HepG2 (cell line): ENCODE data around the gene TRIM28. TPM values are rescaled to one million over a fixed set of nuclear protein-coding genes. Genes with fewer than 3 reads are reported as not detected.
A peak's percentile ranks its signal among the peaks of the same experiment; 100 is the strongest.

Experiments
- ATAD3A ChIP-seq: sonication (generic); formaldehyde crosslinking; IDR thresholded peaks from 2 replicates; pipeline ENCODE4 v1.4.0; 2020; ENCODE audit warnings: missing genetic modification reagents
- CBX2 ChIP-seq, 2 experiments: fragments of 200-600 bp in 1 of 2; sonication (generic); formaldehyde crosslinking in 1 of 2; IDR thresholded peaks; 2 replicates each; pipeline versions ENCODE4 v1.7.0 to v1.8.1; 2018 to 2022; ENCODE audit warnings: low read depth in 2 of 2, low read length in 1 of 2, mild to moderate bottlenecking in 1 of 2, missing genetic modification reagents in 1 of 2
- FIP1L1 ChIP-seq: fragments of 200-400 bp; formaldehyde crosslinking; IDR thresholded peaks from 2 replicates; pipeline ENCODE4 v1.6.1; 2018; ENCODE audit warnings: low read depth, mild to moderate bottlenecking, low read length, moderate library complexity, borderline replicate concordance; ENCODE audit not compliant: insufficient read depth
- GPN1 ChIP-seq: sonication (generic); formaldehyde crosslinking; IDR thresholded peaks from 2 replicates; pipeline ENCODE4 v1.5.1; 2020; ENCODE audit warnings: missing genetic modification reagents, borderline replicate concordance
- KAT8 ChIP-seq: IDR thresholded peaks from 2 replicates; pipeline ENCODE4 v1.6.1; 2016; ENCODE audit warnings: missing genetic modification reagents, missing compliant biosample characterization
- NFKBIZ ChIP-seq: IDR thresholded peaks from 2 replicates; pipeline ENCODE4 v1.6.1; 2018; ENCODE audit warnings: missing genetic modification reagents, missing compliant biosample characterization
- RAD21 ChIP-seq: fragments of 450-650 bp; formaldehyde crosslinking; IDR thresholded peaks from 2 replicates; pipeline ENCODE4 v1.5.0; 2020; ENCODE audit warnings: mild to moderate bottlenecking
- ZNF207 ChIP-seq: fragments of 450-650 bp; IDR thresholded peaks from 2 replicates; pipeline ENCODE4 v1.6.1; 2016; ENCODE audit warnings: antibody characterized with exemption, borderline replicate concordance
- ZNF562 ChIP-seq: sonication (generic); formaldehyde crosslinking; IDR thresholded peaks from 2 replicates; pipeline ENCODE4 v1.8.0; 2022; ENCODE audit warnings: missing genetic modification reagents, borderline replicate concordance
- ZNF841 ChIP-seq: sonication (generic); formaldehyde crosslinking; IDR thresholded peaks from 2 replicates; pipeline ENCODE4 v1.8.1; 2023; ENCODE audit warnings: missing genetic modification reagents, borderline replicate concordance
- polyA plus RNA-seq, 8 experiments: library from polyadenylated mRNA; depleted of rRNA in 3 of 8; stranded (reverse) in 7 of 8; unstranded in 1 of 8; fragments of >200 nt; fragmentation: Illumina TruSeq in 4 of 8; extraction: Trizol in 4 of 8; gene quantifications; 2 replicates each; pipeline versions ENCODE4 v1.2.1 to v1.2.3, GENCODE V29; 2011 to 2016; ENCODE audit warnings: low read depth in 4 of 8, missing spikeins in 1 of 8, mixed read lengths in 1 of 8; ENCODE audit not compliant: insufficient read depth in 1 of 8
- total RNA-seq, 5 experiments: library from RNA; depleted of rRNA; stranded (reverse); fragments of >200 nt; fragmentation: Illumina TruSeq; extraction: Trizol; gene quantifications; 2 replicates each; pipeline ENCODE4 v1.2.3, GENCODE V29; 2016; ENCODE audit warnings: low read depth in 1 of 5
- TF ChIP-seq, protein P1 (sequence below): sonication (generic); formaldehyde crosslinking; IDR thresholded peaks from 2 replicates; pipeline ENCODE4 v1.8.1; 2023; ENCODE audit warnings: mild to moderate bottlenecking, missing genetic modification reagents
- TF ChIP-seq, protein P2 (sequence below): sonication (generic); formaldehyde crosslinking; IDR thresholded peaks from 2 replicates; pipeline ENCODE4 v1.8.0; 2022; ENCODE audit warnings: missing genetic modification reagents, mild to moderate bottlenecking, moderate library complexity, borderline replicate concordance
- TF ChIP-seq, protein P3 (sequence below): sonication (generic); formaldehyde crosslinking; IDR thresholded peaks from 2 replicates; pipeline ENCODE4 v1.4.0; 2020; ENCODE audit warnings: missing genetic modification reagents

Gene TRIM28
- total and polyA plus RNA-seq, 2 of the 13 experiments (the other 11 are each of a cell fraction or from before 2014, with no cell fraction given): 361 to 439 TPM

DNA sequence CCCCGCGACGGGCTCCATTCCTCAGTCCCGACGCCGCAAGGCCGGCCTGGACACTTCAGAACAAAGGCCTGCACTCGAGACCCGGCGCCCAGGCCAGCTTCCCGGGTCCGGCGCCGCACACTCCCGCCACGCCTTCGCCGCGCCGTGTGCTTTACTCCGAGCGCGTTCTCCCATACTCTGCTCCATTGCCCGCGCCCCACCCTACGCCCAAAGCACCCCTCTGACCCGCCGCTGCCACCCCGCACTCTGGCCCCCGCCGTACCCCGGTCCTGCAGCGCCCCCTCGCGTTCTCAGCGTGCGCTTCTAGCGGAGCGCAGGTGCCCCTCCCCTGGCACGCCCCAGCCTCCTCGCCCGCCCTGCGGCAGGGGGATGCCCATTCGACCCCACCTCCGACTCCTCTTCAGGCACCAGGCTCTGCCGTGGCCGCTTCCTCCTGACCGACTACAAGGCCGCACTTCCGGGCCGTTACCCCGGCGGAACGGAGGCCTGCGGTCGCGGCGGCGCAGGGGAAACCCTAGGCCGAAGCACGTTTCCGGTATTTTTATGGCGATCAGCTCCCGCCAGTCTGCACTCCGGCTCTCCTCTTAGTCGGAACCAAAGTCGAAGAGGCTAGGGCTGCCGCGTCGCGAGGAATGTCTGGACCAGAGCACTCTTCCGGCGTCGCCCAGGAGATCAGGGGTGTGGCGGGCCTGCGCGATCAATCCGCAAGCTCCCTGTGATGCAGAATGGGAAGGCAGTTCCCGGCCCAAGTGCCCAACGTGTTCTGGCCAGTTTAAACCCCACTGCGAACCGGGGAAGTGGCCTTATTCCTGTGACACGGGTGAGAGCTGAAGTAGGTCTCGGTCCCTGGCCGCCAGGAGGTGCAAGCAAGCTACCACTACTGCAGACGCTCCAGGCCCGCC lies 24.3 kb upstream of the TRIM28 start, which contains the start of gene ZBTB45 (continued):
- TF ChIP-seq RAD21 (peak; percentile 86), NFKBIZ (CRISPR knock-in tag) (peak; percentile 93), GPN1 (CRISPR knock-in tag) (0 out of 2 replicates have a peak, but pooled peaks have one; percentile 55), FIP1L1 (no peak; the same call in 1 of the 2 replicates), ZNF207 (no peak), ZNF562 (CRISPR knock-in tag) (no peak; the same call in 1 of the 2 replicates), ZNF841 (CRISPR knock-in tag) (peak; percentile 80; the same call in 1 of the 2 replicates), CBX2 (IDR thresholded peaks at IDR 0.05; ENCODE audit: low read depth, low read length) (no peak), CBX2 (CRISPR knock-in tag; IDR thresholded peaks at IDR 0.05; ENCODE audit: low read depth) (0 out of 2 replicates have a peak, but pooled peaks have one; percentile 63), ATAD3A (CRISPR knock-in tag) (no peak; the same call in 1 of the 2 replicates), KAT8 (CRISPR knock-in tag) (peak; percentile 99)
- TF ChIP-seq, protein P1, sequence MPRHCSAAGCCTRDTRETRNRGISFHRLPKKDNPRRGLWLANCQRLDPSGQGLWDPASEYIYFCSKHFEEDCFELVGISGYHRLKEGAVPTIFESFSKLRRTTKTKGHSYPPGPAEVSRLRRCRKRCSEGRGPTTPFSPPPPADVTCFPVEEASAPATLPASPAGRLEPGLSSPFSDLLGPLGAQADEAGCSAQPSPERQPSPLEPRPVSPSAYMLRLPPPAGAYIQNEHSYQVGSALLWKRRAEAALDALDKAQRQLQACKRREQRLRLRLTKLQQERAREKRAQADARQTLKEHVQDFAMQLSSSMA: peak; percentile 98
- TF ChIP-seq, protein P2, sequence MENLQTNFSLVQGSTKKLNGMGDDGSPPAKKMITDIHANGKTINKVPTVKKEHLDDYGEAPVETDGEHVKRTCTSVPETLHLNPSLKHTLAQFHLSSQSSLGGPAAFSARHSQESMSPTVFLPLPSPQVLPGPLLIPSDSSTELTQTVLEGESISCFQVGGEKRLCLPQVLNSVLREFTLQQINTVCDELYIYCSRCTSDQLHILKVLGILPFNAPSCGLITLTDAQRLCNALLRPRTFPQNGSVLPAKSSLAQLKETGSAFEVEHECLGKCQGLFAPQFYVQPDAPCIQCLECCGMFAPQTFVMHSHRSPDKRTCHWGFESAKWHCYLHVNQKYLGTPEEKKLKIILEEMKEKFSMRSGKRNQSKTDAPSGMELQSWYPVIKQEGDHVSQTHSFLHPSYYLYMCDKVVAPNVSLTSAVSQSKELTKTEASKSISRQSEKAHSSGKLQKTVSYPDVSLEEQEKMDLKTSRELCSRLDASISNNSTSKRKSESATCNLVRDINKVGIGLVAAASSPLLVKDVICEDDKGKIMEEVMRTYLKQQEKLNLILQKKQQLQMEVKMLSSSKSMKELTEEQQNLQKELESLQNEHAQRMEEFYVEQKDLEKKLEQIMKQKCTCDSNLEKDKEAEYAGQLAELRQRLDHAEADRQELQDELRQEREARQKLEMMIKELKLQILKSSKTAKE: peak; percentile 73
- TF ChIP-seq, protein P3, sequence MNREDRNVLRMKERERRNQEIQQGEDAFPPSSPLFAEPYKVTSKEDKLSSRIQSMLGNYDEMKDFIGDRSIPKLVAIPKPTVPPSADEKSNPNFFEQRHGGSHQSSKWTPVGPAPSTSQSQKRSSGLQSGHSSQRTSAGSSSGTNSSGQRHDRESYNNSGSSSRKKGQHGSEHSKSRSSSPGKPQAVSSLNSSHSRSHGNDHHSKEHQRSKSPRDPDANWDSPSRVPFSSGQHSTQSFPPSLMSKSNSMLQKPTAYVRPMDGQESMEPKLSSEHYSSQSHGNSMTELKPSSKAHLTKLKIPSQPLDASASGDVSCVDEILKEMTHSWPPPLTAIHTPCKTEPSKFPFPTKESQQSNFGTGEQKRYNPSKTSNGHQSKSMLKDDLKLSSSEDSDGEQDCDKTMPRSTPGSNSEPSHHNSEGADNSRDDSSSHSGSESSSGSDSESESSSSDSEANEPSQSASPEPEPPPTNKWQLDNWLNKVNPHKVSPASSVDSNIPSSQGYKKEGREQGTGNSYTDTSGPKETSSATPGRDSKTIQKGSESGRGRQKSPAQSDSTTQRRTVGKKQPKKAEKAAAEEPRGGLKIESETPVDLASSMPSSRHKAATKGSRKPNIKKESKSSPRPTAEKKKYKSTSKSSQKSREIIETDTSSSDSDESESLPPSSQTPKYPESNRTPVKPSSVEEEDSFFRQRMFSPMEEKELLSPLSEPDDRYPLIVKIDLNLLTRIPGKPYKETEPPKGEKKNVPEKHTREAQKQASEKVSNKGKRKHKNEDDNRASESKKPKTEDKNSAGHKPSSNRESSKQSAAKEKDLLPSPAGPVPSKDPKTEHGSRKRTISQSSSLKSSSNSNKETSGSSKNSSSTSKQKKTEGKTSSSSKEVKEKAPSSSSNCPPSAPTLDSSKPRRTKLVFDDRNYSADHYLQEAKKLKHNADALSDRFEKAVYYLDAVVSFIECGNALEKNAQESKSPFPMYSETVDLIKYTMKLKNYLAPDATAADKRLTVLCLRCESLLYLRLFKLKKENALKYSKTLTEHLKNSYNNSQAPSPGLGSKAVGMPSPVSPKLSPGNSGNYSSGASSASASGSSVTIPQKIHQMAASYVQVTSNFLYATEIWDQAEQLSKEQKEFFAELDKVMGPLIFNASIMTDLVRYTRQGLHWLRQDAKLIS (CRISPR knock-in tag): no peak
